Epidermal melanocyte (primary cell): ENCODE results near the gene WIPF2.

Experiments used
- DNase-seq: peaks from one replicate; pipeline ENCODE4 v3.0.0; 2011; ENCODE audit warnings: low spot score; ENCODE audit not compliant: insufficient read length

WIPF2 gene

DNA sequence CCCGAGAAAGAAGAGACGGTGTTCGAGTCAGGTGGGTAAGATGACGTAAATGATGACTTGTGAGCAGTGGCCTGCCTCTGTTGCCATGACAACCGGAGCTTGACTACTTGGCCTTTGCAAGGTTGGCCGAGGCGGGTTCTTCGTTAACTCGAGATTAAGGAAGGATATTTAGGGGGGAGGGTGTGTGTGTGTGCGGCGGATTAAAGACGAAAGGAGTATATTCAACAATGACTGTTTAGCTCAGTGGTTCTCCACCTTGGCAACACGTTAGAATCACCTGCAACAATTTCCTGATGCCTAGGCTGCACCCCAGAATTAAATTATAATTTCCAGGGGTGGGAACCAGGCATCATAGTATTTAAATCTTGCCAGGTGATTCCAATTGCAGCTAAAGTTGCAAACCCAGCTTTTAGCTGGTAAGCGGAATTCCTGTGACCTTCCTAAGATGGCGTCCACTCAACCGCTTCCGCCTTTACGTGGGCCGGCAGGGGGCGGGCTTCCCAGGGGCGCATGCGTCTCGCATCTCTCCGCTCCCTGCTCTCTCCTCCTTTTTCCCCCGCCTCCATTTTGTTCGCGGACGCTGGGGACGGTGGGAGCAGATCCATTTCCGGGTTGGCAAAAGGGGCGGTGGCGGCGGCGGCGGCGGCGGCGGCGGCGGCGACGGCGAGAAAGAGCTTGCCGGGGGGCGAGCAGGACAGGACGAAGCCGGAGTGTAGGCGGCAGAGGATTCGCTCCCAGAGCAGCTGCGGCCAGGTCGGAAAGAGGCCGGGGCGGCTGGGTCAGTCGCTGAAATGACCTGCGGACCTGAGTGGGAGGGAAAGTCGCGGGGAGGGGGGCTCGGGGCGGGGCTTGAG, at the start of gene WIPF2:
Gene WIPF2 (plus strand): TSS at position 565 of the 854 bp plus-strand sequence. CDS start 37,156 bp downstream, outside the sequence.
- peak; percentile 96 for DNase-seq

- DNase-seq, result no peak
These were observed 48.8 kb upstream of the WIPF2 start for GRCh38 chr17:40170325-40170724.

DNA sequence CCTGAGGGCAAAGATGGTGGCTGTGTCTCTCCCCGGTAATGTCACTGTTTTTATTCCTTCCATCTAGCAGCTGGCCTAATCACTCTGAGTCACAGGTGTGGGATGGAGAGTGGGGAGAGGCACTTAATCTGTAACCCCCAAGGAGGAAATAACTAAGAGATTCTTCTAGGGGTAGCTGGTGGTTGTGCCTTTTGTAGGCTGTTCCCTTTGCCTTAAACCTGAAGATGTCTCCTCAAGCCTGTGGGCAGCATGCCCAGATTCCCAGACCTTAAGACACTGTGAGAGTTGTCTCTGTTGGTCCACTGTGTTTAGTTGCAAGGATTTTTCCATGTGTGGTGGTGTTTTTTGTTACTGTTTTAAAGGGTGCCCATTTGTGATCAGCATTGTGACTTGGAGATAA, 47.4 kb upstream of the WIPF2 start:
- no peak for DNase-seq

GRCh38 chr17:40173091-40173777, 45.9 kb upstream of the WIPF2 start:
- no peak for DNase-seq

GRCh38 chr17:40173778-40174135, 45.3 kb upstream of the WIPF2 start:
- no peak for DNase-seq

- no peak for DNase-seq
These were observed 44.6 kb upstream of the WIPF2 start for GRCh38 chr17:40174514-40174913.

DNA sequence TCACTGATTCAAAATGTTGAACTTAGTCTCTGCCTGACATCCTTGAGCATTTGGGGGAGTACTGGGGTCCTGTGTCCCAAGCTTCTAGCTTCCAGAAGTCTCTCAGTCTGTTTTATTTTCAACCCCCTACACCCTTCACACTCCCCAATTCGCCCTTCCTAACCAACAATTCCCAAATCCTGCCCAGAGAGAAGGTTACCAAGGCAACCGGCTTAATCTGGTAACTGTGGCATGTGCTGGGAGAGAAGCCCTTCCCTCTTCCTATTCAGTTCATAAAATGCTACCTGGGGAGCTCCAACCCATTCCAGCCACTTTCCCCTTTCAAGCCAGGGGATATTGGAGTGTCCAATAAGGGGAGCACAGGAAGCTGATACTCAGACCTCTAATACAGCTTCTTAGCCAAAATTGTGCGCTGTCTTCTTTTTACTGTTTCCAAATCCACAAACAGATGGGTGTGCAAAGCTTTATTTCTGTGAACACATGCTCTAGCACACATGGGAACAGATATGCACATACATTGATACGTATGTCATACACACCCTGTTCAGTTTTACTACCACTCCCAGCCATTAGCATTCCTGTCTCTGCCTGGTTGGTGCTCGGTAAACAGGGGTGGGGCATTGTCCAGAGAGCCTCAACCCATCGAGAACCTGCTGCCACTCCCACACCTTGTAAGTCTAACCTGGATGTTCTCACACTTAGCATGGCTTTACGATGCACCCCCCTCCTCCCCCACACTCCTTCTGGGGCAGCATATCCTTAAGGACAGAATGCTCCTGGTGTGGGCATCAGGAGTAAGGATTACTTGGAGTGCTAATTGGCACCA, 43.0 kb upstream of the WIPF2 start:
- DNase-seq, result no peak

DNA sequence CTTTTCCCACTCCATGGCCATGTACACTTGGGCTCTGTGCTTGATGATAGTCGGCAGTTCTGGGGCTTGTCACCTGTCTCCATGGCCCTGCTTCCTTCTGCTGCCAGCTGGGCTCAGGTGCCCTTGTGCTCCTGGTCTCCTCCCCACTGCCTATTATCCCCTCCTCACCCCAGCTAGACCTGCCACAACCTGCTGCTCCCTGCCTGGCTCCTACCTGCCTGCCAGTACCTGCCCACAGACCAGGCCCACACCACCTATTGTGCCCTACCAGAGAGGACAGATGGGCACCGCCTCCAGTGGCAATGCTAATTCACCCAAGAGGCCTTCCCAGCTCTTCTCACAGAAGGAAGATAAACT, 42.4 kb upstream of the WIPF2 start:
- DNase-seq, result no peak

DNA sequence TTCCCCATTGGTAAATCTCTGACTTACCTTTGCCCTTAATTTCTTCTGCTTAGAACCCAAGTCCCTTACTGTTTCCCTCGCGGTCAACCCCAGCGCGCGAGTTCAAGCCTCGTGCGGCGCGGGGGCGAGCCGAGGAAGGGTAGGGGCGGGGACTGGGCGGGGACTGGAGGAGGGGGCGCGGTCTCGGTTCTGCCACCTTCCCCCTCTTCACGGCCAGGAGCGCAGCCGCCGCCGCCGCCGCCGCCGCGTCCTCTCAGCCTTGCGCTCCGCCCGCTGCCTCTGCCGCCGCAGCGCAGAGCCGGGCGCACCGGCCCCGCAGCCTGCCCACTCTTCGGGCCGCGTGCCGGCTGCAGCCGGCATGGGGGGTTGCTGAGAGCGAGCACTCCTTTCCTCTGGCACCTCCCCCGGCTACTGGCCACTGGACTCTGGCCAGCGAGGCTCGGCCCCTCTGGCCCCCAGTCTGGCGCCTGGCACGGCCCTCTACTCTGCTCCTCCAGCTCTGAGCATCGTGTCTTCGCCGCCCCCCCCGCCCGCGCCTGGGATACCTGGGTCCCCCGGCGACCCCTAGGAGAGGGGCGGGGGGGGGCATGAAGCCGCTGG, 41.7 kb upstream of the WIPF2 start, which contains the start of gene RAPGEFL1:
Gene RAPGEFL1 (plus strand): TSS at position 196 of the 600 bp plus-strand sequence. CDS start 392 bp downstream, at position 588.
- peak; percentile 71 for DNase-seq

DNA sequence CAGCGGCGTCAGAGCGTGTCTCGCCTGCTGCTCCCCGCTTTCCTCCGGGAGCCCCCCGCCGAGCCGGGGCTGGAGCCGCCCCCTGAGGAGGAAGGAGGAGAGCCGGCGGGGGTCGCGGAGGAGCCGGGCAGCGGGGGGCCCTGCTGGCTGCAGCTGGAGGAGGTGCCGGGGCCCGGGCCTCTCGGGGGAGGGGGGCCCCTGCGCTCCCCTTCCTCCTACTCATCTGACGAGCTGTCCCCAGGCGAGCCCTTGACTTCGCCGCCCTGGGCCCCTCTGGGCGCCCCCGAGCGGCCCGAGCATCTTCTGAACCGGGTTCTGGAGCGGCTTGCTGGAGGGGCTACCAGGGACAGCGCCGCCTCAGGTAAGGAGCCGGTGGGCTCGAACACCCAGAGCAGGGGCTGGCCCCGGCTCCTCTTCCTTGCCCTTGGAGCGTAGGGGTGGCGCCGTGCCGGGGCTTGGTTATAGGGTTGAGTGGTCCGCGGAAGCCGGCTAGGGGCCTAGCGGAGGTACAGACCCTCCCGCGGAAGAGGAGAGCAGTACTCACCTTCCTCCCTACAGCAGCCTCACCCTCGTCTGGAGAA, 41.0 kb upstream of the WIPF2 start:
- DNase-seq, result no peak

- DNase-seq, result no peak
These were observed 40.4 kb upstream of the WIPF2 start for GRCh38 chr17:40178660-40179059.

GRCh38 chr17:40179923-40180659, 39.0 kb upstream of the WIPF2 start:
- DNase-seq, result no peak

GRCh38 chr17:40180694-40181093, 38.4 kb upstream of the WIPF2 start:
- no peak for DNase-seq

DNA sequence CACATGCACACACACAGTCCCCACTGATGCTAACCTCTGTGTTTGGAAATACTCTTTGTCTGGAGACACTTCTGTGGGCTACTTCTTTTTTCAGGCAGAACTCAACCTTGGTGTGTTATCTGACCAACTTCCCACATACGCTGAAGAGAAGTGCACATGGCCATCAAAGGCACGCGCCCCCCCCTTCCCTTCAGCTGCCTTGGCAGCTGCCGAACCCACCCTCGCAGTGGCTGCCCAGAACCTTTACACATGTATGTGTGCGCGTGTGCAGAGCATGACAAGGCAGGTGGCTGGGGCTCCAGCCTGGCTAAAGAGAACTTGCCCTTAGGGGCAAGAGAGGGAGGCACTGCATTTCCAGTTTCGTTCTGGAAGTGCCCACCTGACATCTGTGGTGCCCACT, 37.9 kb upstream of the WIPF2 start:
- DNase-seq, result no peak

DNA sequence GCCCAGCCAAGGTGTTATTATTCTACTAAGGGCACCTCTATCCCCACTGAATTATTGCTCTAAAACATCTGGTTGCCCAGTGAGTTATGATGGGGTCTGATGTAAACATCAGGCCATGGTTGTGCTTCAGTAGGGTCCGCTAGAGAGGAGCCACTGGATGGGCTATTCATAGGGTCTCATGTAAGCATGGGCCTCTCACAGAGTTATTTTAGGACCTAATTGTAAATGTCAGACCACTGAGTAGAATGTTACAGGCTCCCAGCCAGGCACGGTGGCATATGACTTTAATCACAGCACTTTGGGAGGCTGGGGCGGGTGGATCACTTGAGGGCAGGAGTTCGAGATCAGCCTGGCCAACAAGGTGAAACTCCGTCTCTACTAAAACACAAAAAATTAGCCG, 36.5 kb upstream of the WIPF2 start:
- DNase-seq, result no peak

GRCh38 chr17:40187238-40187637, 31.9 kb upstream of the WIPF2 start:
- no peak for DNase-seq

DNA sequence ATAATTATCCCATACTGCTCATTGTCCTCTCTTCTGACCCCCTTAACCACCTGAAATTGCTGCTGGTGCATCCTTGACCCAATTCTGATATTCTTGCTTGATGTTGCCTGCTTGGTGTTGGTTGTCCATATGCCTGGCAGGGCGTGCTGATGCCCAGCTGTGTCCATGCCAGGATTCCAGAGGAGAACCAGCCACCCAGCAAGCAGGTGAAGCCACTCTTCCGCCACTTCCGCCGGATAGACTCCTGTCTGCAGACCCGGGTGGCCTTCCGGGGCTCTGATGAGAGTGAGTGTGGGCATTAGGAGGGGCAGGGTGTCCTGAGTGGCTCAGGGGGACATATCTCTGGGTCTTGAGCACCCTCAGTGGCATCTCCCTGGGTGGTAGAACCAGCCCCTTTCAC, 30.4 kb upstream of the WIPF2 start:
- no peak for DNase-seq

- DNase-seq, result no peak
These were observed 28.7 kb upstream of the WIPF2 start for GRCh38 chr17:40190197-40191021.
